Measurements from ENCODE around the gene ADRA2C.

- TF ChIP-seq POLR2A (IDR thresholded peaks at IDR 0.05) (no peak), POLR2AphosphoS5 (IDR thresholded peaks at IDR 0.05) (no peak), CTCF (IDR thresholded peaks at IDR 0.05) (no peak)
Measured at GRCh38 chr4:3725936-3726870, 40.0 kb upstream of the ADRA2C start.
